Activated CD4-positive, alpha-beta T cell treated with anti-CD3 and anti-CD28 coated beads, Interleukin-2, Interleukin-6, amounts not matched to agents 100 ng/mL and 50 ng/mL, durations not matched to agents 16 hours and 8 hours (primary cell): ENCODE measurements around the gene ASB13.
"Not testable (repeated sequence)": the region's sequence is repeated elsewhere in the genome, so short reads cannot be mapped to it uniquely, and the experiment has no call there.

Source experiments
- DNase-seq: peaks from one replicate; pipeline ENCODE4 v3.0.0-alpha.2; 2020

Gene ASB13

GRCh38 chr10:5622186-5622960 lies 44.0 kb downstream of the ASB13 start:
- no peak for DNase-seq

GRCh38 chr10:5621371-5621770 lies 45.0 kb downstream of the ASB13 start:
- DNase-seq, result not testable (repeated sequence)

- no peak for DNase-seq
These were observed 45.4 kb downstream of the ASB13 start for GRCh38 chr10:5620966-5621365.

GRCh38 chr10:5620223-5620721 lies 46.1 kb downstream of the ASB13 start:
- DNase-seq, result no peak

GRCh38 chr10:5619362-5620211 lies 46.8 kb downstream of the ASB13 start:
- DNase-seq, result no peak

GRCh38 chr10:5618829-5619228 lies 47.6 kb downstream of the ASB13 start:
- no peak for DNase-seq

GRCh38 chr10:5618042-5618441 lies 48.4 kb downstream of the ASB13 start:
- DNase-seq, result no peak

- DNase-seq, result no peak
These were observed 48.9 kb downstream of the ASB13 start for GRCh38 chr10:5617521-5617920.

- no peak for DNase-seq
These were observed 49.6 kb downstream of the ASB13 start for GRCh38 chr10:5616836-5617235.

GRCh38 chr10:5616046-5616445 lies 50.3 kb downstream of the ASB13 start:
- no peak for DNase-seq

GRCh38 chr10:5615316-5615715 lies 51.1 kb downstream of the ASB13 start:
- no peak for DNase-seq

- no peak for DNase-seq
These were observed 52.2 kb downstream of the ASB13 start for GRCh38 chr10:5614155-5614721.

GRCh38 chr10:5613481-5614154 lies 52.8 kb downstream of the ASB13 start:
- DNase-seq, result no peak

- no peak for DNase-seq
These were observed 54.3 kb downstream of the ASB13 start for GRCh38 chr10:5611899-5612680.

GRCh38 chr10:5609952-5610616 lies 56.3 kb downstream of the ASB13 start:
- no peak for DNase-seq

- no peak for DNase-seq
These were observed 57.7 kb downstream of the ASB13 start for GRCh38 chr10:5608608-5609220.

- no peak for DNase-seq
These were observed 58.8 kb downstream of the ASB13 start for GRCh38 chr10:5607594-5607993.

- DNase-seq, result no peak
These were observed 59.5 kb downstream of the ASB13 start for GRCh38 chr10:5606864-5607263.

GRCh38 chr10:5606321-5606720 lies 60.1 kb downstream of the ASB13 start:
- DNase-seq, result no peak

GRCh38 chr10:5604961-5605360 lies 61.4 kb downstream of the ASB13 start:
- DNase-seq, result no peak
